SK-N-MC (cell line): ENCODE data around the gene NAE1.

Experiments used
- EZH2 ChIP-seq: fragments of 200-600 bp; sonication (generic); IDR thresholded peaks from one replicate; pipeline ENCODE4 v1.6.1; 2017; ENCODE audit warnings: antibody characterized with exemption
- POLR2AphosphoS5 ChIP-seq: IDR thresholded peaks from 2 replicates; pipeline ENCODE4 v1.6.1; 2012; ENCODE audit warnings: mild to moderate bottlenecking, low read depth, low read length, borderline replicate concordance

DNA sequence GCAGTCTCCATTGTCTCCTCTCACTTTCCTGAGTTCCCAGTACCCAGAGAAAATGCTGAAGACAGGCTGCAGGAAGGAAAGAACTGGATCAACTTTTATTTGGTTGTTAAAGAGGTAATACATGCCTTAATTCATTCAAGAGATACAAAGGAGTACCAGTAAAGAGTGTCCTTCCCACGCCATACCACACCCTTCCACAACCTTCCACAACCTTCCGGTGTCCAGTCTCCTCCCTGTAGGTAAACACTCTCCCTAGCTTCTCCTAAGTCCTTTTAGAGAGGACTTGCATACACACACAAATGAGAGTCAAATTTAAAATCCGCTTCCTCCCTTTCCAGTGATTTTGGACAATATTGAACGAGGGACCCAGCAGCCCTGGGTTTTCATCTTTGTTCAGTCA, 10.6 kb upstream of the NAE1 start:
- TF ChIP-seq EZH2 (no peak), POLR2AphosphoS5 (no peak)
